ENCODE measurements around the gene DDX56. TPM values are rescaled to one million over a fixed set of nuclear protein-coding genes. Genes with fewer than 3 reads are reported as not detected.

DDX56 gene
- total and polyA plus RNA-seq, 2 of the 4 experiments (the other 2 are of a cell fraction): 59.4 to 67.7 TPM

- Histone ChIP-seq H2AFZ (replicated peaks; ENCODE audit: low read length, poor library complexity) (peak overlapping the region; percentile 35), H3K4me2 (ENCODE audit: low read depth, low read length) (no peak overlapping the region), H3K9ac (ENCODE audit: low read depth, low read length) (no peak overlapping the region), H3K56ac (ENCODE audit: extremely low read depth, insufficient read depth, low read length) (no peak overlapping the region), H3K9me3 (ENCODE audit: control insufficient read depth, insufficient read depth, low read length) (peaks cover 6% of the 10 kb centered on the region; the same call in 1 of the 2 replicates), H2AK5ac (ENCODE audit: low read depth, low read length) (no peak overlapping the region), H3K36me3 (ENCODE audit: control insufficient read depth, insufficient read depth, low read length) (no peaks in the 10 kb centered on the region), H3K23ac (ENCODE audit: low read depth, low read length) (no peak overlapping the region), H4K20me1 (ENCODE audit: insufficient read depth, low read length) (no peaks in the 10 kb centered on the region), H4K91ac (ENCODE audit: insufficient read depth, low read depth, low read length) (no peak overlapping the region), H3K4me3 (ENCODE audit: insufficient read depth, low read depth, low read length) (no peak overlapping the region), H2BK5ac (ENCODE audit: low read depth, low read length, poor library complexity, severe bottlenecking) (no peak overlapping the region), H3K14ac (replicated peaks; ENCODE audit: low read depth, low read length) (no peak overlapping the region), H2BK15ac (ENCODE audit: low read depth, low read length) (no peak overlapping the region), H2AK9ac (replicated peaks; ENCODE audit: low read depth, low read length, poor library complexity) (no peak overlapping the region), H2BK20ac (ENCODE audit: low read depth, low read length) (no peak overlapping the region), H3K27ac (ENCODE audit: insufficient read depth, low read length) (no peak overlapping the region), H3K18ac (ENCODE audit: low read depth, low read length) (no peak overlapping the region), H4K5ac (ENCODE audit: low read depth, low read length) (no peak overlapping the region), H4K8ac (ENCODE audit: low read depth in 2 of 2, low read length in 2 of 2) (no peak overlapping the region), H3K4ac (ENCODE audit: low read depth, low read length) (no peak overlapping the region), H3K4me1 (ENCODE audit: control insufficient read depth, insufficient read depth, low read length) (no peaks in the 10 kb centered on the region), H2BK120ac (ENCODE audit: low read depth, low read length) (no peak overlapping the region), H3K27me3 (ENCODE audit: control insufficient read depth, insufficient read depth, low read length) (peaks cover 36% of the 10 kb centered on the region), H3K79me1 (ENCODE audit: low read depth in 1 of 2, low read length in 2 of 2) (no peaks in the 10 kb centered on the region), H3K9me1 (ENCODE audit: insufficient read depth, low read length) (no peaks in the 10 kb centered on the region; the same call in 1 of the 2 replicates)
- dilution Hi-C loops (cut with HindIII; ENCODE audit: low sequenced_read_pairs, unreplicated experiment) (no loop called here), in situ Hi-C loops (cut with MboI; ENCODE audit: low sequenced_read_pairs) (no loop called here), intact Hi-C loops (cut with micrococcal nuclease) (no loop called here)
- WGBS, 2 experiments (ENCODE audit: extremely low coverage in 2 of 2, insufficient read length in 1 of 2): 50% methylated on average over 5 of the region's 7 CpGs; no CpG with 5 or more reads in 1 of the 2 experiments
- ChIA-PET CTCF (interaction anchor here (0.5 to 0.7 kb wide), 2 partner anchors 36 to 51 kb away, joined by 3 read pairs; no protein-coding TSS in a partner anchor), POLR2A (ENCODE audit: unreplicated experiment) (no interaction called here)
- DNase-seq (no peak), ATAC-seq (ENCODE audit: low read depth) (no peak)
- BruUV-seq (replicated peaks): no TSS peak
- no peak for TF ChIP-seq RAD21 (IDR thresholded peaks at IDR 0.05; ENCODE audit: low read length)
- TF ChIP-seq CEBPB (IDR thresholded peaks at IDR 0.05; ENCODE audit: low read depth, low read length): no peak
- TF ChIP-seq MAFK (IDR thresholded peaks at IDR 0.05; ENCODE audit: low read depth, low read length): no peak
- TF ChIP-seq SMC3 (IDR thresholded peaks at IDR 0.05; ENCODE audit: low read depth, low read length): no peak
- TF ChIP-seq USF2 (IDR thresholded peaks at IDR 0.05; ENCODE audit: low read depth, low read length): no peak
- no peak for TF ChIP-seq RCOR1 (IDR thresholded peaks at IDR 0.05; ENCODE audit: insufficient replicate concordance, low read length)
- TF ChIP-seq FOS (IDR thresholded peaks at IDR 0.05; ENCODE audit: low read depth, low read length): no peak
Measured at GRCh38 chr7:44519546-44519945, 54.2 kb downstream of the DDX56 start.
